ENCODE results near the gene NRL.

DNA sequence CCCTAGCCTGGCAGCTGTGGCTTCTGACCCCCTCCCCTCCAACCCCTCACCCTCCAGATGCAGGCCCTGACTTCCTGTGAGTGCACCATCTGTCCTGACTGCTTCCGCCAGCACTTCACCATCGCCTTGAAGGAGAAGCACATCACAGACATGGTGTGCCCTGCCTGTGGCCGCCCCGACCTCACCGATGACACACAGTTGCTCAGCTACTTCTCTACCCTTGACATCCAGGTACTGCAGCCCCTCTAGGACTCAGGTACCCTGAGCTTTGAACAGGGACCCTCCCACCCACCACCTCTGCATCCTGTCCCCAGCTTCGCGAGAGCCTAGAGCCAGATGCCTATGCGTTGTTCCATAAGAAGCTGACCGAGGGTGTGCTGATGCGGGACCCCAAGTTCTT, 40.4 kb upstream of the NRL start:
- TF ChIP-seq SREBF1 (IDR thresholded peaks at IDR 0.05; ENCODE audit: low read length) (no peak), MYC (IDR thresholded peaks at IDR 0.05; ENCODE audit: insufficient read depth, insufficient read length, insufficient replicate concordance, low read length, severe bottlenecking) (no peak), RELA (IDR thresholded peaks at IDR 0.05; ENCODE audit: borderline replicate concordance, partially characterized antibody) (no peak), MXI1 (IDR thresholded peaks at IDR 0.05; ENCODE audit: low read depth, low read length) (no peak), RCOR1 (conservative IDR thresholded peaks at IDR 0.05; ENCODE audit: low read depth, low read length) (no peak), SIN3A (IDR thresholded peaks at IDR 0.05; ENCODE audit: low read depth, low read length) (no peak)
- TF ChIP-seq, protein P1, sequence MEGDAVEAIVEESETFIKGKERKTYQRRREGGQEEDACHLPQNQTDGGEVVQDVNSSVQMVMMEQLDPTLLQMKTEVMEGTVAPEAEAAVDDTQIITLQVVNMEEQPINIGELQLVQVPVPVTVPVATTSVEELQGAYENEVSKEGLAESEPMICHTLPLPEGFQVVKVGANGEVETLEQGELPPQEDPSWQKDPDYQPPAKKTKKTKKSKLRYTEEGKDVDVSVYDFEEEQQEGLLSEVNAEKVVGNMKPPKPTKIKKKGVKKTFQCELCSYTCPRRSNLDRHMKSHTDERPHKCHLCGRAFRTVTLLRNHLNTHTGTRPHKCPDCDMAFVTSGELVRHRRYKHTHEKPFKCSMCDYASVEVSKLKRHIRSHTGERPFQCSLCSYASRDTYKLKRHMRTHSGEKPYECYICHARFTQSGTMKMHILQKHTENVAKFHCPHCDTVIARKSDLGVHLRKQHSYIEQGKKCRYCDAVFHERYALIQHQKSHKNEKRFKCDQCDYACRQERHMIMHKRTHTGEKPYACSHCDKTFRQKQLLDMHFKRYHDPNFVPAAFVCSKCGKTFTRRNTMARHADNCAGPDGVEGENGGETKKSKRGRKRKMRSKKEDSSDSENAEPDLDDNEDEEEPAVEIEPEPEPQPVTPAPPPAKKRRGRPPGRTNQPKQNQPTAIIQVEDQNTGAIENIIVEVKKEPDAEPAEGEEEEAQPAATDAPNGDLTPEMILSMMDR (IDR thresholded peaks at IDR 0.05 in 2 of 3, conservative IDR thresholded peaks at IDR 0.05 in 1 of 3; ENCODE audit: control insufficient read depth in 2 of 3, extremely low read depth in 1 of 3, insufficient read depth in 1 of 3, low read depth in 3 of 3, low read length in 3 of 3): no peak

Measured in GM12878 (cell line).